HEK293 (cell line): ENCODE data around the gene SLC25A11.

ENCODE experiments used
- CTCF ChIA-PET: fragments of 350-600 bp; formaldehyde crosslinking; extraction: SDS; loops from one replicate; lab custom pipeline; 2021; ENCODE audit warnings: antibody characterized with exemption; lab: Yijun Ruan, JAX
- POLR2A ChIA-PET: fragments of 300-600 bp; formaldehyde crosslinking; extraction: SDS; loops from one replicate; lab custom pipeline; 2020; ENCODE audit warnings: antibody characterized with exemption, inconsistent platforms; lab: Yijun Ruan, JAX
- H3K27ac ChIP-seq: fragments of 200-500 bp; sonication (Bioruptor generic); 2 replicates; pipeline ENCODE4 v1.5.1; 2014; ENCODE audit warnings: low read depth, low read length, control low read depth, inconsistent platforms; ENCODE audit errors: extremely low read depth
- H3K36me3 ChIP-seq, 2 experiments: fragments of 200-500 bp in 1 of 2; sonication (Bioruptor generic) in 1 of 2; 1 replicate in 1 of 2; 2 replicates in 1 of 2; pipeline ENCODE4 v1.5.1; 2014 to 2017; ENCODE audit warnings: inconsistent platforms in 2 of 2, low read length in 2 of 2; ENCODE audit not compliant: control insufficient read depth in 2 of 2, insufficient read depth in 1 of 2
- H3K4me1 ChIP-seq: fragments of 200-500 bp; sonication (Bioruptor generic); 2 replicates; pipeline ENCODE4 v1.5.1; 2014; ENCODE audit warnings: mild to moderate bottlenecking, low read length, inconsistent platforms; ENCODE audit not compliant: control insufficient read depth, insufficient read depth
- H3K4me3 ChIP-seq: 2 replicates; pipeline ENCODE4 v1.5.1; 2011; ENCODE audit warnings: low read depth, mild to moderate bottlenecking, control low read depth, low read length, moderate library complexity
- H3K9me3 ChIP-seq: fragments of 200-500 bp; sonication (Bioruptor generic); 2 replicates; pipeline ENCODE4 v1.5.1; 2014; ENCODE audit warnings: low read depth, low read length, inconsistent platforms; ENCODE audit not compliant: control insufficient read depth, insufficient read depth
- ATF2 ChIP-seq: fragments of 450-650 bp; formaldehyde crosslinking; IDR thresholded peaks from 2 replicates; pipeline ENCODE4 v1.5.1; 2016; ENCODE audit warnings: missing biosample characterization, missing genetic modification characterization, low read depth
- GFI1B ChIP-seq: fragments of 450-650 bp; formaldehyde crosslinking; IDR thresholded peaks from 2 replicates; pipeline ENCODE4 v1.5.1; 2016; ENCODE audit warnings: missing biosample characterization, missing genetic modification characterization
- HOXD13 ChIP-seq: sonication (generic); formaldehyde crosslinking; IDR thresholded peaks from 2 replicates; pipeline ENCODE4 v1.8.0; 2022; ENCODE audit warnings: missing genetic modification reagents, borderline replicate concordance
- KLF17 ChIP-seq: fragments of 450-650 bp; formaldehyde crosslinking; IDR thresholded peaks from 2 replicates; pipeline ENCODE4 v1.5.1; 2016; ENCODE audit warnings: missing biosample characterization, missing genetic modification characterization
- MYNN ChIP-seq: fragments of 450-650 bp; formaldehyde crosslinking; IDR thresholded peaks from 2 replicates; pipeline ENCODE4 v1.5.1; 2016; ENCODE audit warnings: missing biosample characterization, missing genetic modification characterization, borderline replicate concordance
- ZBTB10 ChIP-seq: fragments of 450-650 bp; formaldehyde crosslinking; IDR thresholded peaks from 2 replicates; pipeline ENCODE4 v1.5.1; 2016; ENCODE audit warnings: missing biosample characterization, missing genetic modification characterization
- ZBTB21 ChIP-seq: fragments of 450-650 bp; formaldehyde crosslinking; IDR thresholded peaks from 2 replicates; pipeline ENCODE4 v1.5.1; 2017; ENCODE audit warnings: missing biosample characterization, missing genetic modification characterization
- ZEB2 ChIP-seq: fragments of 450-650 bp; formaldehyde crosslinking; IDR thresholded peaks from 2 replicates; pipeline ENCODE4 v1.5.1; 2016; ENCODE audit warnings: missing biosample characterization, missing genetic modification characterization
- ZFHX2 ChIP-seq: fragments of 450-650 bp; formaldehyde crosslinking; conservative IDR thresholded peaks from 2 replicates; pipeline ENCODE4 v1.5.1; 2016; ENCODE audit warnings: missing biosample characterization, missing genetic modification characterization
- ZNF10 ChIP-seq: fragments of 450-650 bp; formaldehyde crosslinking; IDR thresholded peaks from 2 replicates; pipeline ENCODE4 v1.5.1; 2017; ENCODE audit warnings: missing biosample characterization, missing genetic modification characterization
- ZNF239 ChIP-seq: fragments of 450-650 bp; formaldehyde crosslinking; IDR thresholded peaks from 2 replicates; pipeline ENCODE4 v1.5.1; 2016; ENCODE audit warnings: missing biosample characterization, missing genetic modification characterization
- ZNF24 ChIP-seq: fragments of 450-650 bp; formaldehyde crosslinking; IDR thresholded peaks from 2 replicates; pipeline ENCODE4 v1.5.1; 2016; ENCODE audit warnings: missing biosample characterization, missing genetic modification characterization
- ZNF266 ChIP-seq: fragments of 450-650 bp; formaldehyde crosslinking; IDR thresholded peaks from 2 replicates; pipeline ENCODE4 v1.5.1; 2016; ENCODE audit warnings: missing biosample characterization, missing genetic modification characterization, low read depth
- ZNF324 ChIP-seq: fragments of 450-650 bp; formaldehyde crosslinking; IDR thresholded peaks from 2 replicates; pipeline ENCODE4 v1.5.1; 2016; ENCODE audit warnings: missing biosample characterization, missing genetic modification characterization
- ZNF404 ChIP-seq: fragments of 450-650 bp; formaldehyde crosslinking; IDR thresholded peaks from 2 replicates; pipeline ENCODE4 v1.5.1; 2017; ENCODE audit warnings: missing biosample characterization, missing genetic modification characterization
- ZNF423 ChIP-seq: fragments of 450-650 bp; formaldehyde crosslinking; IDR thresholded peaks from 2 replicates; pipeline ENCODE4 v1.5.1; 2016; ENCODE audit warnings: missing biosample characterization, missing genetic modification characterization
- ZNF433 ChIP-seq: fragments of 450-650 bp; formaldehyde crosslinking; IDR thresholded peaks from 2 replicates; pipeline ENCODE4 v1.5.1; 2016; ENCODE audit warnings: missing biosample characterization, missing genetic modification characterization, low read depth
- ZNF549 ChIP-seq: fragments of 450-650 bp; IDR thresholded peaks from 2 replicates; pipeline ENCODE4 v1.5.1; 2018; ENCODE audit warnings: missing biosample characterization, missing genetic modification characterization, mild to moderate bottlenecking, inconsistent platforms, moderate library complexity
- ZNF560 ChIP-seq: fragments of 450-650 bp; formaldehyde crosslinking; IDR thresholded peaks from 2 replicates; pipeline ENCODE4 v1.5.1; 2017; ENCODE audit warnings: missing biosample characterization, missing genetic modification characterization, borderline replicate concordance
- ZNF610 ChIP-seq: fragments of 450-650 bp; formaldehyde crosslinking; IDR thresholded peaks from 2 replicates; pipeline ENCODE4 v1.5.1; 2016; ENCODE audit warnings: missing biosample characterization, missing genetic modification characterization, borderline replicate concordance
- ZNF701 ChIP-seq: fragments of 450-650 bp; formaldehyde crosslinking; IDR thresholded peaks from 2 replicates; pipeline ENCODE4 v1.5.1; 2016; ENCODE audit warnings: missing biosample characterization, missing genetic modification characterization
- ZSCAN23 ChIP-seq: fragments of 450-650 bp; formaldehyde crosslinking; IDR thresholded peaks from 2 replicates; pipeline ENCODE4 v1.5.1; 2016; ENCODE audit warnings: missing biosample characterization, missing genetic modification characterization
- ZSCAN30 ChIP-seq: fragments of 450-650 bp; IDR thresholded peaks from 2 replicates; pipeline ENCODE4 v1.5.1; 2018; ENCODE audit warnings: missing biosample characterization, mild to moderate bottlenecking, missing genetic modification characterization, moderate library complexity

SLC25A11 gene

GRCh38 chr17:4987767-4988567 is 48.1 kb upstream of the SLC25A11 start:
- H3K4me1 ChIP-seq = peaks cover 11% of the 10 kb centered on the region
- ChIA-PET CTCF (interaction anchor here (0.6 to 3.3 kb wide), 21 partner anchors 7 to 352 kb away, joined by 3 to 21 read pairs (median 4); partner anchors contain the start of genes INCA1, KIF1C and SPAG7), POLR2A (interaction anchor here (1.0 to 2.3 kb wide), 10 partner anchors 10 to 192 kb away, joined by 3 to 40 read pairs (median 6); partner anchors contain the start of genes INCA1, KIF1C, PFN1 and PSMB6)
- peak overlapping the region; percentile 92 for H3K27ac ChIP-seq
- TF ChIP-seq ZBTB10 (tag by site-specific recombination) = peak; percentile 19; the same call in 1 of the 2 replicates
- no peak for TF ChIP-seq ZEB2 (tag by site-specific recombination)
- TF ChIP-seq ZBTB21 (tag by site-specific recombination) = 0 out of 2 replicates have a peak, but pooled peaks have one; percentile 1
- TF ChIP-seq ZNF24 (tag by site-specific recombination) = no peak
- H3K36me3 ChIP-seq = peaks cover 5 to 8% of the 10 kb centered on the region in 2 experiments; a peak in 2 of 3 replicates
- H3K4me3 ChIP-seq = peak overlapping the region; percentile 78
- H3K9me3 ChIP-seq = no peaks in the 10 kb centered on the region

- H3K4me1 ChIP-seq = peaks cover 11% of the 10 kb centered on the region
- peaks cover 13 to 16% of the 10 kb centered on the region in 2 experiments; a peak in 2 of 3 replicates for H3K36me3 ChIP-seq
- H3K9me3 ChIP-seq = no peaks in the 10 kb centered on the region
- H3K4me3 ChIP-seq = peak within 1 kb of the TSS; percentile 78
- POLR2A ChIA-PET = interaction anchor here (0.8 to 2.3 kb wide), 10 partner anchors 9 to 191 kb away, joined by 3 to 40 read pairs (median 5); partner anchors contain the start of genes INCA1, KIF1C, PFN1 and PSMB6
- CTCF ChIA-PET = interaction anchor here (0.6 to 3.3 kb wide), 27 partner anchors 9 to 353 kb away, joined by 3 to 21 read pairs (median 4); partner anchors contain the start of genes INCA1, KIF1C and SPAG7
- H3K27ac ChIP-seq = peak within 1 kb of the TSS; percentile 92
- TF ChIP-seq ATF2 (tag by site-specific recombination) = no peak
- no peak for TF ChIP-seq GFI1B (tag by site-specific recombination)
- TF ChIP-seq ZNF549 (tag by site-specific recombination) = no peak
- no peak for TF ChIP-seq ZNF701 (tag by site-specific recombination)
- TF ChIP-seq KLF17 (tag by site-specific recombination) = peak; percentile 74
- peak; percentile 92 for TF ChIP-seq ZFHX2 (tag by site-specific recombination)
- no peak for TF ChIP-seq ZNF404 (tag by site-specific recombination)
- TF ChIP-seq ZNF560 (tag by site-specific recombination) = no peak
- TF ChIP-seq ZNF433 (tag by site-specific recombination) = no peak
- TF ChIP-seq ZNF423 = peak; percentile 98
- no peak for TF ChIP-seq ZSCAN23 (tag by site-specific recombination)
- no peak for TF ChIP-seq MYNN (tag by site-specific recombination)
- peak; percentile 86 for TF ChIP-seq ZSCAN30 (tag by site-specific recombination)
- 0 out of 2 replicates have a peak, but pooled peaks have one; percentile 73 for TF ChIP-seq ZNF10 (tag by site-specific recombination)
- peak; percentile 93 for TF ChIP-seq ZBTB10 (tag by site-specific recombination)
- TF ChIP-seq ZNF239 (tag by site-specific recombination) = 0 out of 2 replicates have a peak, but pooled peaks have one; percentile 56
- peak; percentile 61; the same call in 1 of the 2 replicates for TF ChIP-seq ZNF324 (tag by site-specific recombination)
- TF ChIP-seq ZNF266 (tag by site-specific recombination) = 0 out of 2 replicates have a peak, but pooled peaks have one; percentile 9
- TF ChIP-seq HOXD13 = 0 out of 2 replicates have a peak, but pooled peaks have one; percentile 62
- TF ChIP-seq ZNF610 (tag by site-specific recombination) = peak; percentile 77; the same call in 1 of the 2 replicates
Observed at GRCh38 chr17:4986951-4987766, 47.3 kb upstream of the SLC25A11 start, which contains the start of gene CAMTA2. Gene CAMTA2, minus strand, starts transcription at chr17:4987675. Its CDS starts 1,453 bp downstream, at chr17:4986222.
